A549 (cell line): Measurements from ENCODE around the gene FGF18. TPM values are rescaled to one million over a fixed set of nuclear protein-coding genes. Genes with fewer than 3 reads are reported as not detected.
A peak's percentile ranks its signal among the peaks of the same experiment; 100 is the strongest.

ENCODE experiments used
- ATAC-seq, 2 experiments: fragments of 200-7000 bp in 1 of 2; fragments of >200 bp in 1 of 2; cut with Nextera tagmentation in 1 of 2; cut with Tn5 transposase in 1 of 2; 3 replicates each; pipeline versions ENCODE4 v1.8.0 to v1.9.1; 2018 to 2020; ENCODE audit warnings: mild to moderate bottlenecking in 1 of 2, moderate library complexity in 1 of 2
- CTCF ChIA-PET: fragments of 300-600 bp; sonication (Branson Sonifier 250); formaldehyde crosslinking; extraction: SDS; loops from one replicate; lab custom pipeline; 2021; ENCODE audit warnings: antibody characterized with exemption, inconsistent platforms; lab: Yijun Ruan, JAX
- POLR2A ChIA-PET: fragments of 350-600 bp; formaldehyde crosslinking; extraction: SDS; loops from one replicate; lab custom pipeline; 2021; ENCODE audit warnings: antibody characterized with exemption, inconsistent platforms; lab: Yijun Ruan, JAX
- DNase-seq, 2 experiments: peaks; one replicate each; pipeline versions ENCODE4 v3.0.0 to v3.0.0-alpha.2; 2011 to 2016; ENCODE audit warnings: low read depth in 1 of 2, low spot score in 1 of 2
- FAIRE-seq: peaks from 2 replicates; lab custom pipeline; 2011; peaks lifted over from hg19 to GRCh38; lab: Jason Lieb, UNC
- H3K27ac ChIP-seq, 2 experiments: fragments of >200 bp; sonication (Bioruptor Twin); formaldehyde crosslinking; 3 replicates each; pipeline ENCODE4 v1.5.1; 2016 to 2017
- H3K4me1 ChIP-seq: fragments of >200 bp; sonication (Bioruptor Twin); formaldehyde crosslinking; 3 replicates; pipeline ENCODE4 v1.6.1; 2016
- H3K4me2 ChIP-seq: fragments of >200 bp; sonication (Bioruptor Twin); formaldehyde crosslinking; 3 replicates; pipeline ENCODE4 v1.6.1; 2016
- H3K4me3 ChIP-seq: fragments of >200 bp; sonication (Bioruptor Twin); formaldehyde crosslinking; 3 replicates; pipeline ENCODE4 v1.5.1; 2016
- H3K9me3 ChIP-seq: fragments of >200 bp; sonication (Bioruptor Twin); formaldehyde crosslinking; 3 replicates; pipeline ENCODE4 v1.6.1; 2016
- BHLHE40 ChIP-seq: IDR thresholded peaks from 2 replicates; pipeline ENCODE4 v1.6.1; 2012; ENCODE audit warnings: low read depth, low read length, inconsistent platforms
- CBX2 ChIP-seq: fragments of 200-600 bp; sonication (generic); IDR thresholded peaks from 2 replicates; pipeline ENCODE4 v1.6.1; 2016; ENCODE audit warnings: low read depth, mild to moderate bottlenecking, borderline replicate concordance
- CHD2 ChIP-seq: fragments of 150-350 bp; IDR thresholded peaks from 2 replicates; pipeline ENCODE4 v1.6.1; 2014; ENCODE audit warnings: low read length; ENCODE audit not compliant: partially characterized antibody
- CHD4 ChIP-seq: fragments of 200-600 bp; sonication (generic); IDR thresholded peaks from 2 replicates; pipeline ENCODE4 v1.6.1; 2016; ENCODE audit warnings: antibody characterized with exemption, mild to moderate bottlenecking, borderline replicate concordance
- ELK1 ChIP-seq: fragments of 150-350 bp; IDR thresholded peaks from 2 replicates; pipeline ENCODE4 v1.6.1; 2014; ENCODE audit warnings: low read depth, mild to moderate bottlenecking, low read length
- EP300 ChIP-seq, 2 experiments: fragments of >200 bp; sonication (Bioruptor Twin); formaldehyde crosslinking; IDR thresholded peaks; 2 replicates in 1 of 2; 3 replicates in 1 of 2; pipeline ENCODE4 v1.6.1; 2016 to 2017
- ESRRA ChIP-seq: fragments of 150-350 bp; IDR thresholded peaks from 2 replicates; pipeline ENCODE4 v1.6.1; 2014; ENCODE audit warnings: mild to moderate bottlenecking, low read length, borderline replicate concordance
- FOSL2 ChIP-seq, 2 experiments: fragments of 450-650 bp in 1 of 2; fragments of >200 bp in 1 of 2; sonication (Bioruptor Twin) in 1 of 2; formaldehyde crosslinking; IDR thresholded peaks; 2 replicates each; pipeline versions ENCODE4 v1.5.0 to v1.6.1; 2016 to 2020; ENCODE audit warnings: mild to moderate bottlenecking in 1 of 2, moderate library complexity in 1 of 2
- FOXS1 ChIP-seq: fragments of 250-450 bp; sonication (Bioruptor Pico); IDR thresholded peaks from 2 replicates; pipeline ENCODE4 v1.5.0; 2020; ENCODE audit warnings: mild to moderate bottlenecking, moderate library complexity
- HEYL ChIP-seq: fragments of 250-450 bp; sonication (Bioruptor Pico); IDR thresholded peaks from 2 replicates; pipeline ENCODE4 v1.8.0; 2021; ENCODE audit warnings: mild to moderate bottlenecking, moderate library complexity
- HOXA7 ChIP-seq: fragments of 250-450 bp; sonication (Bioruptor Pico); IDR thresholded peaks from 2 replicates; pipeline ENCODE4 v1.5.0; 2020; ENCODE audit warnings: mild to moderate bottlenecking, moderate library complexity
- HOXB13 ChIP-seq: fragments of 250-450 bp; sonication (Bioruptor Pico); IDR thresholded peaks from 2 replicates; pipeline ENCODE4 v1.5.0; 2020; ENCODE audit warnings: low read depth, mild to moderate bottlenecking, moderate library complexity
- HOXB5 ChIP-seq: fragments of 250-450 bp; sonication (Bioruptor Pico); IDR thresholded peaks from 2 replicates; pipeline ENCODE4 v1.5.0; 2020; ENCODE audit warnings: mild to moderate bottlenecking, moderate library complexity
- JUN ChIP-seq, 2 experiments: fragments of >200 bp; sonication (Bioruptor Twin); formaldehyde crosslinking; IDR thresholded peaks; 2 replicates in 1 of 2; 3 replicates in 1 of 2; pipeline ENCODE4 v1.6.1; 2016 to 2017
- JUNB ChIP-seq: fragments of >200 bp; sonication (Bioruptor Twin); formaldehyde crosslinking; IDR thresholded peaks from 2 replicates; pipeline ENCODE4 v1.6.1; 2016
- KDM1A ChIP-seq: fragments of 200-600 bp; sonication (generic); IDR thresholded peaks from 2 replicates; pipeline ENCODE4 v1.6.1; 2016; ENCODE audit warnings: low read depth, mild to moderate bottlenecking
- MAZ ChIP-seq: fragments of 150-350 bp; IDR thresholded peaks from 2 replicates; pipeline ENCODE4 v1.6.1; 2014; ENCODE audit warnings: antibody characterized with exemption, low read depth, low read length, borderline replicate concordance
- MYC ChIP-seq: IDR thresholded peaks from 2 replicates; pipeline ENCODE4 v1.6.1; 2012; ENCODE audit warnings: mild to moderate bottlenecking, inconsistent platforms, low read length, improper control_type of control experiment, borderline replicate concordance
- NPAS2 ChIP-seq: fragments of 250-450 bp; sonication (Bioruptor Pico); IDR thresholded peaks from 2 replicates; pipeline ENCODE4 v1.8.0; 2022; ENCODE audit warnings: mild to moderate bottlenecking, moderate library complexity, borderline replicate concordance
- PBX3 ChIP-seq: IDR thresholded peaks from 2 replicates; pipeline ENCODE4 v1.6.1; 2012
- POLR2AphosphoS2 ChIP-seq: conservative IDR thresholded peaks from 2 replicates; pipeline ENCODE4 v1.6.1; 2012; ENCODE audit warnings: low read length, improper control_type of control experiment, inconsistent platforms
- RCOR1 ChIP-seq: fragments of 150-350 bp; IDR thresholded peaks from 2 replicates; pipeline ENCODE4 v1.6.1; 2014; ENCODE audit warnings: antibody characterized with exemption, low read length, low read depth
- TFCP2L1 ChIP-seq: fragments of 250-450 bp; sonication (Bioruptor Pico); IDR thresholded peaks from 2 replicates; pipeline ENCODE4 v1.5.0; 2021; ENCODE audit warnings: mild to moderate bottlenecking
- TP53 ChIP-seq: fragments of 250-450 bp; sonication (Bioruptor Pico); IDR thresholded peaks from 2 replicates; pipeline ENCODE4 v1.5.0; 2021; ENCODE audit warnings: mild to moderate bottlenecking, moderate library complexity
- ZC3H11A ChIP-seq: fragments of 450-650 bp; IDR thresholded peaks from 2 replicates; pipeline ENCODE4 v1.6.1; 2014; ENCODE audit warnings: antibody characterized with exemption, mild to moderate bottlenecking
- ZNF302 ChIP-seq: fragments of 250-450 bp; sonication (Bioruptor Pico); IDR thresholded peaks from 2 replicates; pipeline ENCODE4 v1.9.0; 2021; ENCODE audit warnings: inconsistent platforms, mild to moderate bottlenecking, moderate library complexity
- WGBS: methylation state at CpG from one replicate; pipeline ENCODE4 v1.1.6; 2017; ENCODE audit errors: missing lambda C conversion rate; 5-methylcytosine and 5-hydroxymethylcytosine counted together
- polyA plus RNA-seq, 4 experiments: library from polyadenylated mRNA; depleted of rRNA in 3 of 4; stranded (reverse); fragments of >200 nt; fragmentation: RNase III in 1 of 4; extraction: RNeasy Plus Mini Kit Qiagen cat#74134 plus additional on column Dnase treatment in 1 of 4; gene quantifications; 2 replicates in 3 of 4; 3 replicates in 1 of 4; pipeline ENCODE4 v1.2.3, GENCODE V29; 2011 to 2017

Gene FGF18
- polyA plus RNA-seq, 2 of the 4 experiments (the other 2 are of a cell fraction): 0.09 to 0.16 TPM

GRCh38 chr5:171390883-171391677 lies 28.4 kb upstream of the FGF18 start:
- DNase-seq: no peak
- POLR2A ChIA-PET: no interaction called here
- CTCF ChIA-PET: no interaction called here
- 24% methylated on average over 8 of the region's 8 CpGs for WGBS
- Histone ChIP-seq H3K27ac (peak overlapping the region in 1 of 2 experiments; percentile 14; a peak in 1 of 6 replicates), H3K9me3 (no peaks in the 10 kb centered on the region), H3K4me2 (peak overlapping the region; percentile 77), H3K4me1 (peaks cover 57% of the 10 kb centered on the region), H3K4me3 (peak overlapping the region; percentile 77)
- ATAC-seq: no peak
- no peak for TF ChIP-seq HEYL (CRISPR knock-in tag)
- no peak for TF ChIP-seq CBX2
- TF ChIP-seq MYC: no peak
- TF ChIP-seq JUNB: no peak
- no peak for TF ChIP-seq HOXB13
- TF ChIP-seq ESRRA: no peak
- TF ChIP-seq NPAS2 (CRISPR knock-in tag): no peak
- TF ChIP-seq JUN (IDR thresholded peaks at IDR 0.05): 0 out of 5 replicates have a peak, but pooled peaks of 1 of the 2 experiments have one; percentile 17
- TF ChIP-seq TP53 (CRISPR knock-in tag): peak; percentile 32; the same call in 1 of the 2 replicates
- TF ChIP-seq KDM1A: no peak
- no peak for TF ChIP-seq ZC3H11A
- no peak for TF ChIP-seq ELK1
- no peak for TF ChIP-seq FOXS1 (CRISPR knock-in tag)
- no peak for TF ChIP-seq PBX3
- TF ChIP-seq CHD2: no peak
- TF ChIP-seq MAZ: no peak
- peak; percentile 66; the same call in 1 of the 2 replicates for TF ChIP-seq POLR2AphosphoS2
- no peak for TF ChIP-seq ZNF302 (CRISPR knock-in tag)
- no peak for TF ChIP-seq HOXB5 (CRISPR knock-in tag)
- no peak for TF ChIP-seq CHD4
- TF ChIP-seq BHLHE40: no peak
- TF ChIP-seq FOSL2 (IDR thresholded peaks at IDR 0.05): no peak
- no peak for TF ChIP-seq FOSL2 (CRISPR knock-in tag; IDR thresholded peaks at IDR 0.05)
- no peak for TF ChIP-seq EP300 (IDR thresholded peaks at IDR 0.05)
- FAIRE-seq: no peak

- peaks cover 67% of the 10 kb centered on the region for H3K4me1 ChIP-seq
- no peaks in the 10 kb centered on the region for H3K9me3 ChIP-seq
- CTCF ChIA-PET: interaction anchor here (1.8 kb wide), 1 partner anchor 13 kb away, joined by 4 read pairs; no protein-coding TSS in a partner anchor
- 58% methylated on average over 14 of the region's 14 CpGs for WGBS
- no peak overlapping the region for H3K27ac ChIP-seq
- DNase-seq: no peak
- H3K4me3 ChIP-seq: peak overlapping the region; percentile 77
- POLR2A ChIA-PET: interaction anchor here (0.7 kb wide), 1 partner anchor 9 kb away, joined by 7 read pairs; no protein-coding TSS in a partner anchor
- peak; percentile 83; the same call in 1 of the 2 replicates for TF ChIP-seq TFCP2L1
- TF ChIP-seq HEYL (CRISPR knock-in tag): no peak
- no peak for TF ChIP-seq ZNF302 (CRISPR knock-in tag)
- TF ChIP-seq RCOR1: no peak
- TF ChIP-seq HOXA7: 0 out of 2 replicates have a peak, but pooled peaks have one; percentile 57
- 0 out of 2 replicates have a peak, but pooled peaks have one; percentile 41 for TF ChIP-seq POLR2AphosphoS2
- TF ChIP-seq TP53 (CRISPR knock-in tag): 0 out of 2 replicates have a peak, but pooled peaks have one; percentile 61
- TF ChIP-seq HOXB13: no peak
- no peak for TF ChIP-seq CBX2
- no peak for ATAC-seq
- peak overlapping the region; percentile 77 for H3K4me2 ChIP-seq
- no peak for FAIRE-seq
These were observed 27.4 kb upstream of the FGF18 start for GRCh38 chr5:171391996-171392577.
